Activated naive CD8-positive, alpha-beta T cell treated with anti-CD3 and anti-CD28 coated beads, Interleukin-2, amount 50 U/mL, for 16 hours (primary cell): ENCODE measurements around the gene KIZ.

Experiments
- DNase-seq: peaks from one replicate; pipeline ENCODE4 v3.0.0-alpha.2; 2020; ENCODE audit warnings: low read depth, low spot score

Gene KIZ

GRCh38 chr20:21105429-21106170, 20.3 kb upstream of the KIZ start:
- no peak for DNase-seq

DNA sequence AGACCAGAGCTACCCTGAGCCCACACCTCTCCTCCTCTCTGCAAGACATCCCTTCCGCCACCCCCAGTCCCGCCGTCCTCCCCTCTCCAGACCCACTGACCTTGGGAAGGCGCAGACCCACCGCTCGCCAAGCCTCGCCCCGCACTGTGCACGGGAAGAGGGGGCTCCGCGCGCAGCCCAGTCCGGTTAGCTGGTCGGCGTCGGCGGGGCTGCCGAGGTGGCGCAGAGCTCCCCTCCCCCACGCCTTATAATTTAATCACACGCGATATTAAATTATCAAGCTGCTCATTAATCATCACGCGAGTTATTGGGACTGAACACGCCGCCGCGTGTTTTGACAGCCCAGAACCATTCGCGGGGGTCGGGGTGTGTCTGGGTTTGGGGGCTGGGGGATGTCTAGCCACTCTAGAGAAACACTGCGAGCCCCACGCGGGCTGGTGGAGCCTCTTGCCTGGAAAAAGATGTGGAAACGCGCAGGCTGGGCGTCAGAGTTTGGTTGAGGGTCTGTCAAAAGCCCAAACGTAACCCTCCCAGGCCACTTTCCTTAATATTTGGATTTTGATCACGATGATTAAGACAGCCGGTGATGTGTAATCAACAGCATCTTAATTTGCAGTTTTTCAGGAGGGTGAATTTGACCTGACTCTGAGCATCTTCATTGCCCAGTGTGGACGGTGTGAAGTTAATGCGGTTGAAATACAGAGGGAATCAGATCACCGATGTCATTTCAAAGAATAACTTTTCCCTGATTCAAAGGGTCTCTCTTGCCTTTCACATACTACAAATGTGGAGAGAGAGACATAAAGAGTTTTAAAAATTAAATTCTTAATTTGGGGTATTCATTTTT, 19.5 kb upstream of the KIZ start, which contains the start of gene LINC00237:
Gene LINC00237, minus strand, starts transcription at position 188 of the 847 bp plus-strand sequence.
- DNase-seq = no peak

DNA sequence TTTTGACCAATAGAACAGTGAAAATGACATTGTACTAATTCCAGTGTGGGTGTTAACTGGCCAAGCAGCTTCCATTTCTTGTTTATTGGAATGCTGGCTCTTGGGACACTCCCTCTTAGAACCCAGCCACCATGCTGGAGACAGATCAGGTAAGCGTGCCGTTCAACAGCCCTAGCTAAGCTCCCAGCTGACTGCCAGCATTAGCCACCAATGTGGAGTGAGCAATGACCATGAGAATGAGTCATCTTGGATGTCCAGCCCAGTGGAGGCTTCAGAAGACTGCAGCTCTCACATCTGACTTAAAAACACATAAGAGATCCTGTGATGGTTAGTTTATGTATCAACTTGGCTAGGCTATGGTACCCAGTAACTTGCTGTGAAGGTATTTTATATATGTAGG, 16.7 kb upstream of the KIZ start:
- DNase-seq = no peak

DNA sequence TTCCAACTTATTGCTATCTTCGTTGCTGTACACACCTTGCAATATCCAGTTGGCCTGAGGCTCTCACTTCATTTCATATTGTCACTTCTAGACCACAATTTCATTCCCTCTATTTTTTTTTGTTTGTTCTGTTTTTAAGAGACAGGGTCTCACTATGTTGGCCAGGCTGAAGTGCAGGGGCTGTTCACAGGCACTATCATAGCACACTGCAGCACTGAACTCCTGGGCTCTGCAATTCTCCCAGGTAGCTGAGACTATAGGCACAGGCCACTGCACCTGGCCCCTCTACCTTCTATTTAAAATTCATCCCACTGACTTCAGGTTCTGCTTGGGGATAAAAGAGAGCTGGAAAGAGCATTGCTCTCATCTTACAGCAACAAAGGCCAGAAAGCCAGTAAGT, 15.1 kb upstream of the KIZ start:
- DNase-seq = no peak

- no peak for DNase-seq
These were observed 14.5 kb upstream of the KIZ start for GRCh38 chr20:21111416-21111815.

DNA sequence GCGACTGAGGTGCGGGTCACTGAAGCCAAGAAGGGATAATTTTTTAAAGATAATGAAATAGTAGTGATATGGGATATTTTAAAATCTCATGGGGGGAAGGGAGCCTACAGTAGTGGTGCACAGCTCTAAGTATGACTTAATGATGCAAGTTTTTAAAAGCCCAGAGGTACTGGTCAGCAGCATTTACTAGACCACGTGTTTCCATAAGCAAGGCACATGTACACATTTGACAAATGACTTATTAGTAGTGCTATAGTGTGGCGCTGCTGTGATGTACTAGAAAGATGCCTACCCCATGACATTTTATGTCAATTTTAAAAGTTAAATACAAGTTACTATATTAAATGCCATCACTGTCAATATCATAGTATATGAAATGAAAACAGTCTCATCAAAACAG, 12.2 kb upstream of the KIZ start:
- DNase-seq = no peak

DNA sequence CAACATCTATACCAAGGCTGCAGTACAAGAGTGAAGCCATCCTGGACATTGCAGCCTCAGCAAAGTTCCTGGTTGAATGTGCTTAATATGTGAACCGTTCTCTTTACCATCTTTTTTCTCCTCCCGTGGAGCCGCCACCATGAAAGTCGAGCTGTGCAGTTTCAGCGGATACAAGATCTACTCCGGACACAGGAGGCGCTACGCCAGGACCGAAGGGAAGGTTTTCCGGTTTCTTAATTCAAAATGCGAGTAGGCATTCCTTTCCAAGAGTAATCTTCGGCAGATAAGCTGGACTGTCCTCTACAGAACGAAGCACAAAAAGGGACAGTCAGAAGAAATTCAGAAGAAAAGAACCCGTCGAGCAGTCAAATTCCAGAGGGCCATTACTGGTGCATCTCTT, 11.3 kb upstream of the KIZ start:
- no peak for DNase-seq

DNA sequence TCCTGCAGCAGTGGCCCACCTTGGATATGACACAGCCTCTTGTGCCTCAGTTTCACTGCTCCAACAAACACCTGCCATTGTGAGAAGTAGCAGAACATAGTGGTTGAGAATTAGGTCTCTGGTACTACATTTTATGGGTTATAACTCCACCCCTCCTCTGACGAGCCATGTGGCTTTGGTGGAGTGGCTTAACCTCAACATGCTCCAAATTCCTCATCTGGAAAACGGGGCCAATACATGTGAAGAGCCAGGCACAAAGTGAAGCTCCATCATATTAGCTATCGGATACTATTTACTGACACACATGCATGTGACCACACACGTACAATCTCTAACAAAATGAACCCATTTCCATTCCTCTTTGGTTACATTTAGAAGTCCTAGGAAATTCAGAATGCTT, 8.4 kb upstream of the KIZ start:
- DNase-seq = no peak

DNA sequence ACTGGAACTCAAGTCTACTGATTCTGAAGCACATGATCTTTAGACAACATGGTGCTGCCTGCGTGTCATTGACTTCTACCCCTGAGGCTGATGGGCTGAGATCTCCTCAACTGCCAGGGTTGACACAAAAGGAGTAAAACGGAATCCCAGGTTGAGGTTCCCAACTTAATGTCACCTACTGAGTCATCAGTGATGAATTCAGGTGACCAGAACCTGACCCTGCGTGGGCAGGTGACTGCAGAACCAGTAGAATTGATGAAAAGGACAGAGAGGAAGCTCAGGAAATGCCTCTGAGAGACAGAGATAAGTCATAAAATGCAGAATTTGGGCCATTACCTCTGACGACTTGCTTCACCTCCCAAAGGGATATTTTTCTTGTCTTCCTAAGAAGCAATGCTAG, 7.7 kb upstream of the KIZ start:
- DNase-seq = no peak

GRCh38 chr20:21118782-21119181, 7.1 kb upstream of the KIZ start:
- DNase-seq = no peak

GRCh38 chr20:21124190-21124589, 1.7 kb upstream of the KIZ start:
- no peak for DNase-seq

- no peak for DNase-seq
These were observed 622 bp upstream of the KIZ start for GRCh38 chr20:21125072-21125848.

GRCh38 chr20:21126581-21126870, 644 bp downstream of the KIZ start:
- DNase-seq = no peak

- no peak for DNase-seq
These were observed 1.5 kb downstream of the KIZ start for GRCh38 chr20:21127201-21127981.

GRCh38 chr20:21129861-21130260, 4.0 kb downstream of the KIZ start:
- no peak for DNase-seq

- DNase-seq = no peak
These were observed 7.5 kb downstream of the KIZ start for GRCh38 chr20:21133404-21133803.

DNA sequence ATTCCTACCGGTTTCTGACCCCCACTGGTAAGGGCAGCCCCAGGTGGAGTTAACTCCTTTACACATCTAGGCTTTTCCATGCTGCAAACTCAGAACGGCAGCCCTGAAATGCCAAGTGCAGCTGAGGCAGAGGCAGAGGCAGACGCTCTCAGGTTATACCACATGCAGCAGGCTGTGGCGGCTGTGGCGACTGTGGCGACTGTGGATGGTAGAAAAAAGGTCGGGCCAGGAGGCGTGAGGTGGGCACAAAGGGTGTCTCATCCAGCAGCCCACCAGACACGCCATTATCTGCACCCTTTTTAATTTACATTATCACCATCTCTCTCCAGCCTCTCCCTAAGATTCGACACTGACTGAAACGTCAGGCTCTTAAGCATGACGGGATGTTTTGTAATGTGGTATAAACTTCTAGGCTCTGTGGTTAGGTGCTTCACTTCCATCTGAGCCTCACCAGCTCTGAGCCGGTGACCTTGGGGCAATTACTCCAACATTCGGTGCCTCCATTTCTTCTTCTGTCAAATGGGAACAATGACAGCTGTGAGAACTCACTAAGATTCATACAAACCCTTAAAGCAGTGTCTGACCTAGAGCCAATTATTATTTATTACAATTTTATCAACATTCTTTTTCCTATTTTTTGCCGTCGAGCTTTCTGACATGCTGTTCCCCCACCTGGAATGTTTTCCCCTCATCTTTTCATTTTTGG, 8.2 kb downstream of the KIZ start:
- DNase-seq = no peak

DNA sequence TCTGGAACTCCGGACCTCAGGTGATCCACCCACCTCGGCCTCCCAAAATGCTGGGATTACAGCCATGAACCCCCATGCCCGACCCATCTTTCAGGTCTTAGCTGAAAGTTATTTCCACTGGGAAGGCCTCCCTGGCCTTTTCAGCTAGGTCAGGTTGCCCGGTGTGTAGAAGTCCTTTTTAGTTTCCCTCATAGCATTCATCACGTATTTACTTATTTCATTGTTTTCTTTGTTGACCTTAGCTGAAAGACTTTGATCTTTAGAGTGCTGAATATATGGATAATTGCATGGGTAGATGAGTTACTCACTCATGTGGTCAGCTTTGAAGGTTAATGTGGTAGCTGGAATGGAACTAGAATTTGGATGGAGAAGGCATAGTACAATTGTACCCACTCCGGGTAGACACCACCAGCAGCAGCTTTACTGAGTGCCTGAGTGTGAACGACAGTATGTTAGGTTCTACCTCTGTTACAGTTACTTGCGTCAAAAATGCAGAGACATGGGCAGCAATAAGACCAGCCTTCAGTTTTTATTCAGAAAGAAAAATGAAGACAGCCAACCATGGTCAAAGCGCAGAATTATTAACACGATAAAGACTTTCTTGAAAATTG, 9.1 kb downstream of the KIZ start:
- DNase-seq = no peak

DNA sequence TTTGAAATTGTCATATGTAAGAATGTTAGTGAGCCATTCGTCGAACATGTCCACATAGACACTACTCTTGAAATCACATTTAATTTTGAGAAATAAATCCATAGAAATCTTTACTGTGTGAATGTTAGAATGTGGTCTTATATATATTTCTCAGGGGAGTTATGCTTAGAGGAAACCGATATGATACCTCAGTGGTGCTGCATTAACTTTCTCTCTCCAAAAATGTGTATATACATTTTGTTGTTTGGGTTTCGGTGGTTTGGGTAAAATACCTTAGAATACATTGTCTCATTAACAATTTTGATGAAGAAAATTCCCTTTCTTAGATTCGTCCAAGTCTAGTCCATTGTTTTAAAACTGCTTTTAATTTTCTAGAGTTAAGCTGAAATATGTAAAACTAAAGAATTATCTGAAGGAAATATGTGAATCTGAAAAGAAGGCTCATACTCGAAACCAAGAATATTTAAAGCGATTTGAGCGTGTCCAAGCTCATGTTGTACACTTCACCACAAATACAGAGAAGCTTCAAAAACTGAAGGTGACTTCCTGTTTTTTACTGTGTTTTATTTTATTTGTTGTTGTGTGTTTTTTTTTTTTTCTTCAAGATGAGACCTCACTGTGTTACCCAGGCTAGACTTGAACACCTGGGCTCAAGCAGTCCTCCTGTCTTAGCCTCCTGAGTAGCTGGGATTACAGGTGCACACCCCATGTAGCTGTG, 10.3 kb downstream of the KIZ start:
- no peak for DNase-seq

DNA sequence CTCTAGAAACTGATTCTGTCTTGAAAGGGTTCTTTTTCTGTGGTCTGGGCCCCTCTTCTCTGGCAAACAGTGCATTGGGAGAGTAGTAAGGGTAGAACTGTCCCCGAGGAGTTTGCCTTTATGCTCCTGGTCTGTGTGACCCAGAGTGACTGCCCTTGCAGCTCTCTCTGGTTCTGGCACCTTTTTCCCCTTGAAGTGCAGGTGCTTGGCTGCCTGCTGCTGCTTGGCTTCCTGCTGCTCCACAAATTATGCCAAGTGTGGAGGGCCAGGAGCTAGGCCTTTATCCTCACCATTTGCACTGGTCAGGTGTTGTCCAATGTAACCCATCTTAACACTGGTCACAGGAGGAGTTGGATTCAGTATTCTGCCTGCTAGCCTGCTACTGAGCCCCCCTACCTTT, 11.2 kb downstream of the KIZ start:
- no peak for DNase-seq
